Neural cell (in vitro differentiated cells): ENCODE data around the gene ZNF638. TPM values are rescaled to one million over a fixed set of nuclear protein-coding genes. Genes with fewer than 3 reads are reported as not detected.

Experiments
- H2AFZ ChIP-seq: fragments of 200-600, 300-800 bp; sonication (generic), shearing (Covaris generic); 2 replicates; pipeline ENCODE4 v1.6.0; 2014; ENCODE audit warnings: low read depth, mild to moderate bottlenecking, antibody characterized with exemption, low read length, moderate library complexity
- H3F3A ChIP-seq: fragments of 200-600 bp; shearing (Covaris generic); 2 replicates; pipeline ENCODE4 v1.6.1; 2016; ENCODE audit warnings: mild to moderate bottlenecking, moderate library complexity, mixed read lengths, antibody characterized with exemption, low read length; ENCODE audit not compliant: insufficient read depth, poor library complexity, severe bottlenecking
- H3K27ac ChIP-seq: fragments of 200-600, 300-800 bp; sonication (generic), shearing (Covaris generic); 2 replicates; pipeline ENCODE4 v1.5.1; 2014; ENCODE audit warnings: mild to moderate bottlenecking, low read length, moderate library complexity
- H3K27me3 ChIP-seq: fragments of 300-800, 200-600 bp; sonication (generic), shearing (Covaris generic); 2 replicates; pipeline ENCODE4 v1.6.0; 2014; ENCODE audit warnings: mild to moderate bottlenecking, low read depth, low read length, moderate library complexity; ENCODE audit not compliant: insufficient read depth
- H3K36me3 ChIP-seq: fragments of 300-800, 200-600 bp; sonication (generic), shearing (Covaris generic); 2 replicates; pipeline ENCODE4 v1.5.1; 2014; ENCODE audit warnings: mild to moderate bottlenecking, antibody characterized with exemption, low read length, moderate library complexity; ENCODE audit not compliant: insufficient read depth
- H3K4me2 ChIP-seq: fragments of 300-800, 200-600 bp; sonication (generic), shearing (Covaris generic); 2 replicates; pipeline ENCODE4 v1.6.0; 2014; ENCODE audit warnings: mild to moderate bottlenecking, low read length
- H3K4me3 ChIP-seq: fragments of 300-800, 200-600 bp; sonication (generic), shearing (Covaris generic); 2 replicates; pipeline ENCODE4 v1.5.1; 2014; ENCODE audit warnings: mild to moderate bottlenecking, low read length, moderate library complexity
- H3K79me2 ChIP-seq: fragments of 200-600 bp; shearing (Covaris generic); replicated peaks from 2 replicates; pipeline ENCODE4 v1.6.0; 2014; ENCODE audit warnings: mild to moderate bottlenecking, low read length, moderate library complexity; ENCODE audit not compliant: insufficient read depth
- H3K9ac ChIP-seq: fragments of 300-800, 200-600 bp; sonication (generic), shearing (Covaris generic); 2 replicates; pipeline ENCODE4 v1.6.1; 2016; ENCODE audit warnings: mild to moderate bottlenecking, low read length, mixed read lengths
- H3K9me2 ChIP-seq: fragments of 200-600 bp; shearing (Covaris generic); 2 replicates; pipeline ENCODE4 v1.6.1; 2016; ENCODE audit warnings: mild to moderate bottlenecking, low read length, mixed read lengths; ENCODE audit not compliant: insufficient read depth
- H3K9me3 ChIP-seq: fragments of 200-600, 300-800 bp; sonication (generic), shearing (Covaris generic); 2 replicates; pipeline ENCODE4 v1.6.1; 2016; ENCODE audit warnings: mild to moderate bottlenecking, mixed run types, low read length, moderate library complexity, mixed read lengths
- H4K20me1 ChIP-seq: fragments of 200-600 bp; shearing (Covaris generic); 2 replicates; pipeline ENCODE4 v1.6.1; 2016; ENCODE audit warnings: mild to moderate bottlenecking, mixed run types; ENCODE audit not compliant: insufficient read depth
- EP300 ChIP-seq: fragments of 450-650 bp; conservative IDR thresholded peaks from 2 replicates; pipeline ENCODE4 v1.6.1; 2014; ENCODE audit warnings: antibody characterized with exemption, mild to moderate bottlenecking, moderate library complexity; ENCODE audit not compliant: poor library complexity, severe bottlenecking
- EZH2 ChIP-seq: fragments of 200-600, 300-800 bp; shearing (Covaris generic), sonication (generic); IDR thresholded peaks from 2 replicates; pipeline ENCODE4 v1.6.1; 2014; ENCODE audit warnings: antibody characterized with exemption, low read length, borderline replicate concordance, mild to moderate bottlenecking; ENCODE audit not compliant: insufficient read depth, poor library complexity, severe bottlenecking
- MXI1 ChIP-seq: fragments of 450-650 bp; conservative IDR thresholded peaks from 2 replicates; pipeline ENCODE4 v1.6.1; 2014; ENCODE audit warnings: antibody characterized with exemption, mild to moderate bottlenecking; ENCODE audit not compliant: poor library complexity, severe bottlenecking
- POLR2AphosphoS5 ChIP-seq: IDR thresholded peaks from 2 replicates; pipeline ENCODE4 v1.6.1; 2012
- RAD21 ChIP-seq: fragments of 450-650 bp; conservative IDR thresholded peaks from 2 replicates; pipeline ENCODE4 v1.6.1; 2014; ENCODE audit warnings: antibody characterized with exemption, mild to moderate bottlenecking, moderate library complexity
- SMC3 ChIP-seq: fragments of 450-650 bp; conservative IDR thresholded peaks from 2 replicates; pipeline ENCODE4 v1.6.1; 2014; ENCODE audit warnings: antibody characterized with exemption, mild to moderate bottlenecking, moderate library complexity; ENCODE audit not compliant: poor library complexity
- TAF1 ChIP-seq: IDR thresholded peaks from 2 replicates; pipeline ENCODE4 v1.6.1; 2012; ENCODE audit warnings: low read depth
- polyA plus RNA-seq: library from polyadenylated mRNA; depleted of rRNA; stranded (reverse); fragments of >200 nt; gene quantifications from 2 replicates; pipeline ENCODE4 v1.2.3, GENCODE V29; 2014
- TF ChIP-seq, protein P1 (sequence below): fragments of 450-650 bp; IDR thresholded peaks from 2 replicates; pipeline ENCODE4 v1.5.1; 2014; ENCODE audit warnings: antibody characterized with exemption, mild to moderate bottlenecking, moderate library complexity; ENCODE audit not compliant: poor library complexity, severe bottlenecking
- TF ChIP-seq, protein P2 (sequence below): IDR thresholded peaks from 2 replicates; pipeline ENCODE4 v1.6.1; 2012; ENCODE audit warnings: borderline replicate concordance

ZNF638 gene
- polyA plus RNA-seq, 1 donor from 2014 or later, result 308 TPM

DNA sequence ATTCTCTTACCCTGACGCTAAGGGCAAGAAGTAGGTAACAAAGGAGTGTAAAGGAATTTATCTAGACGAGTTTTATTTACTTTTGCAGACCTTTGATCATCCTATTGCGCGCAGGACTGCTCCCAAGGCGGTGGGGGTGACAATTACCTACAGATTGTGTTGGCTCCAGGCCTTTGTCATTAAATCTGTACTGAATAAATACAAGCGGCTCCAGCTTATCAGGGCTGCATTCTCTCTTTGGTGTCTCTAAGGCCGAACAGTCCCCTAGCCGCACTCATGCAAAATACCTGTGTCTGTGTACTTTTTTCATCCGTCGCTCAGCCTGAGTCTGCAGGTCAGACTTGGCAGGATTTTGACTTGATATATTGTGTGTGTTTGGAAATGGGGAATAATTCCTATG is 63.9 kb downstream of the ZNF638 start:
- H3K4me2 ChIP-seq, result no peak overlapping the region
- no peak overlapping the region for H3K27ac ChIP-seq
- no peak for TF ChIP-seq MXI1
- TF ChIP-seq RAD21, result no peak
- no peak for TF ChIP-seq EP300
- TF ChIP-seq, protein P1, sequence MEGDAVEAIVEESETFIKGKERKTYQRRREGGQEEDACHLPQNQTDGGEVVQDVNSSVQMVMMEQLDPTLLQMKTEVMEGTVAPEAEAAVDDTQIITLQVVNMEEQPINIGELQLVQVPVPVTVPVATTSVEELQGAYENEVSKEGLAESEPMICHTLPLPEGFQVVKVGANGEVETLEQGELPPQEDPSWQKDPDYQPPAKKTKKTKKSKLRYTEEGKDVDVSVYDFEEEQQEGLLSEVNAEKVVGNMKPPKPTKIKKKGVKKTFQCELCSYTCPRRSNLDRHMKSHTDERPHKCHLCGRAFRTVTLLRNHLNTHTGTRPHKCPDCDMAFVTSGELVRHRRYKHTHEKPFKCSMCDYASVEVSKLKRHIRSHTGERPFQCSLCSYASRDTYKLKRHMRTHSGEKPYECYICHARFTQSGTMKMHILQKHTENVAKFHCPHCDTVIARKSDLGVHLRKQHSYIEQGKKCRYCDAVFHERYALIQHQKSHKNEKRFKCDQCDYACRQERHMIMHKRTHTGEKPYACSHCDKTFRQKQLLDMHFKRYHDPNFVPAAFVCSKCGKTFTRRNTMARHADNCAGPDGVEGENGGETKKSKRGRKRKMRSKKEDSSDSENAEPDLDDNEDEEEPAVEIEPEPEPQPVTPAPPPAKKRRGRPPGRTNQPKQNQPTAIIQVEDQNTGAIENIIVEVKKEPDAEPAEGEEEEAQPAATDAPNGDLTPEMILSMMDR, result no peak
- TF ChIP-seq TAF1, result no peak
- TF ChIP-seq SMC3, result no peak
- no peak for TF ChIP-seq POLR2AphosphoS5
- TF ChIP-seq, protein P2, sequence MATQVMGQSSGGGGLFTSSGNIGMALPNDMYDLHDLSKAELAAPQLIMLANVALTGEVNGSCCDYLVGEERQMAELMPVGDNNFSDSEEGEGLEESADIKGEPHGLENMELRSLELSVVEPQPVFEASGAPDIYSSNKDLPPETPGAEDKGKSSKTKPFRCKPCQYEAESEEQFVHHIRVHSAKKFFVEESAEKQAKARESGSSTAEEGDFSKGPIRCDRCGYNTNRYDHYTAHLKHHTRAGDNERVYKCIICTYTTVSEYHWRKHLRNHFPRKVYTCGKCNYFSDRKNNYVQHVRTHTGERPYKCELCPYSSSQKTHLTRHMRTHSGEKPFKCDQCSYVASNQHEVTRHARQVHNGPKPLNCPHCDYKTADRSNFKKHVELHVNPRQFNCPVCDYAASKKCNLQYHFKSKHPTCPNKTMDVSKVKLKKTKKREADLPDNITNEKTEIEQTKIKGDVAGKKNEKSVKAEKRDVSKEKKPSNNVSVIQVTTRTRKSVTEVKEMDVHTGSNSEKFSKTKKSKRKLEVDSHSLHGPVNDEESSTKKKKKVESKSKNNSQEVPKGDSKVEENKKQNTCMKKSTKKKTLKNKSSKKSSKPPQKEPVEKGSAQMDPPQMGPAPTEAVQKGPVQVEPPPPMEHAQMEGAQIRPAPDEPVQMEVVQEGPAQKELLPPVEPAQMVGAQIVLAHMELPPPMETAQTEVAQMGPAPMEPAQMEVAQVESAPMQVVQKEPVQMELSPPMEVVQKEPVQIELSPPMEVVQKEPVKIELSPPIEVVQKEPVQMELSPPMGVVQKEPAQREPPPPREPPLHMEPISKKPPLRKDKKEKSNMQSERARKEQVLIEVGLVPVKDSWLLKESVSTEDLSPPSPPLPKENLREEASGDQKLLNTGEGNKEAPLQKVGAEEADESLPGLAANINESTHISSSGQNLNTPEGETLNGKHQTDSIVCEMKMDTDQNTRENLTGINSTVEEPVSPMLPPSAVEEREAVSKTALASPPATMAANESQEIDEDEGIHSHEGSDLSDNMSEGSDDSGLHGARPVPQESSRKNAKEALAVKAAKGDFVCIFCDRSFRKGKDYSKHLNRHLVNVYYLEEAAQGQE, result no peak
- no peak for TF ChIP-seq EZH2
- H3K9me2 ChIP-seq, result no peaks in the 10 kb centered on the region
- H3K36me3 ChIP-seq, result peaks cover 8% of the 10 kb centered on the region
- H3K9ac ChIP-seq, result no peak overlapping the region
- no peaks in the 10 kb centered on the region for H3K27me3 ChIP-seq
- H2AFZ ChIP-seq, result no peak overlapping the region
- H4K20me1 ChIP-seq, result no peaks in the 10 kb centered on the region
- no peaks in the 10 kb centered on the region for H3K9me3 ChIP-seq
- H3K79me2 ChIP-seq, result no peaks in the 10 kb centered on the region
- H3F3A ChIP-seq, result no peaks in the 10 kb centered on the region
- no peak overlapping the region for H3K4me3 ChIP-seq

GRCh38 chr2:71402427-71402826 is 70.8 kb downstream of the ZNF638 start:
- Histone ChIP-seq H2AFZ (no peak overlapping the region), H3K9me3 (no peaks in the 10 kb centered on the region), H3K36me3 (peaks cover 18% of the 10 kb centered on the region), H3K4me3 (no peak overlapping the region), H3K4me2 (no peak overlapping the region), H3K27me3 (no peaks in the 10 kb centered on the region), H3K9ac (no peak overlapping the region), H3F3A (no peaks in the 10 kb centered on the region), H3K9me2 (no peaks in the 10 kb centered on the region), H3K27ac (no peak overlapping the region), H3K79me2 (no peaks in the 10 kb centered on the region), H4K20me1 (no peaks in the 10 kb centered on the region)
- TF ChIP-seq TAF1 (no peak), POLR2AphosphoS5 (no peak), EZH2 (no peak), EP300 (no peak), SMC3 (no peak), MXI1 (no peak), RAD21 (no peak)
- TF ChIP-seq, protein P2, result no peak
- TF ChIP-seq, protein P1, result no peak
